B cell (primary cell): ENCODE measurements around the gene TEAD1. TPM values are rescaled to one million over a fixed set of nuclear protein-coding genes. Genes with fewer than 3 reads are reported as not detected.

ENCODE experiments used
- ATAC-seq: fragments of 200-7000 bp; cut with Tn5 transposase; one replicate; pipeline ENCODE4 v1.10.0; 2021; ENCODE audit warnings: low read depth, mild to moderate bottlenecking, moderate number of reproducible peaks, moderate library complexity
- CTCF ChIA-PET: fragments of 350-600 bp; sonication (Branson Sonifier 250); formaldehyde crosslinking; loops from one replicate; lab custom pipeline; 2021; ENCODE audit warnings: antibody characterized with exemption, inconsistent platforms; lab: Charles Lee
- POLR2A ChIA-PET: fragments of 350-600 bp; sonication (Branson Sonifier 250); formaldehyde crosslinking; loops from one replicate; lab custom pipeline; 2021; ENCODE audit warnings: antibody characterized with exemption; lab: Charles Lee
- DNase-seq: peaks from one replicate; pipeline ENCODE4 v3.0.0; 2013
- H2AFZ ChIP-seq: 2 replicates; pipeline ENCODE4 v1.6.1; 2012; ENCODE audit warnings: mild to moderate bottlenecking, low read depth, low read length; ENCODE audit not compliant: insufficient read depth, poor library complexity, severe bottlenecking
- H3K27ac ChIP-seq, 2 donors: 1 replicate in 1 of 2; 2 replicates in 1 of 2; pipeline ENCODE4 v1.5.1; 2012 to 2013; ENCODE audit warnings: low read length in 2 of 2, mild to moderate bottlenecking in 2 of 2, moderate library complexity in 1 of 2
- H3K27me3 ChIP-seq, 4 experiments: fragments of 200-600 bp in 1 of 4; sonication (generic) in 1 of 4; replicated peaks in 1 of 4; 1 replicate in 2 of 4; 2 replicates in 2 of 4; pipeline versions ENCODE4 v1.6.1 to v1.7.0; 2013 to 2016; ENCODE audit warnings: low read length in 3 of 4, mild to moderate bottlenecking in 2 of 4, mixed read lengths in 1 of 4, moderate library complexity in 1 of 4; ENCODE audit not compliant: insufficient read depth in 4 of 4, control insufficient read depth in 3 of 4; ENCODE audit errors: control extremely low read depth in 1 of 4
- H3K36me3 ChIP-seq, 2 experiments: replicated peaks in 1 of 2; 1 replicate in 1 of 2; 2 replicates in 1 of 2; pipeline versions ENCODE4 v1.6.1 to v1.7.1; 2013; ENCODE audit warnings: low read length in 1 of 2; ENCODE audit not compliant: insufficient read depth in 2 of 2, control insufficient read depth in 1 of 2; ENCODE audit errors: control extremely low read depth in 1 of 2, extremely low read depth in 1 of 2
- H3K4me1 ChIP-seq, 2 donors: fragments of 200-600 bp in 1 of 2; sonication (generic) in 1 of 2; 1 replicate in 1 of 2; 2 replicates in 1 of 2; pipeline versions ENCODE4 v1.5.1 to v1.6.1; 2013 to 2017; ENCODE audit warnings: low read length in 2 of 2; ENCODE audit not compliant: control insufficient read depth in 2 of 2, insufficient read depth in 2 of 2
- H3K4me2 ChIP-seq: replicated peaks from 2 replicates; pipeline ENCODE3; 2012; ENCODE audit warnings: mild to moderate bottlenecking, low read depth, low read length; ENCODE audit not compliant: poor library complexity, severe bottlenecking
- H3K4me3 ChIP-seq, 5 experiments: fragments of 200-600 bp in 1 of 5; sonication (generic) in 1 of 5; 1 replicate in 3 of 5; 2 replicates in 2 of 5; pipeline versions ENCODE4 v1.5.1 to v1.7.0; 2011 to 2016; ENCODE audit warnings: low read length in 4 of 5, mild to moderate bottlenecking in 4 of 5, low read depth in 2 of 5, control low read depth in 1 of 5, moderate library complexity in 1 of 5; ENCODE audit not compliant: insufficient read depth in 1 of 5; ENCODE audit errors: control extremely low read depth in 1 of 5, extremely low read depth in 1 of 5
- H3K79me2 ChIP-seq: fragments of 200-600 bp; sonication (generic); one replicate; pipeline ENCODE4 v1.6.0; 2016; ENCODE audit warnings: low read length; ENCODE audit not compliant: control insufficient read depth, insufficient read depth
- H3K9ac ChIP-seq: fragments of 200-600 bp; sonication (generic); 2 replicates; pipeline ENCODE4 v1.6.1; 2017; ENCODE audit warnings: mild to moderate bottlenecking, low read length, moderate library complexity
- H3K9me3 ChIP-seq, 3 donors: one replicate each; pipeline versions ENCODE4 v1.6.1 to v1.7.1; 2013; ENCODE audit warnings: low read length in 2 of 3; ENCODE audit not compliant: control insufficient read depth in 2 of 3, insufficient read depth in 1 of 3; ENCODE audit errors: control extremely low read depth in 1 of 3
- H4K20me1 ChIP-seq: 2 replicates; pipeline ENCODE4 v1.6.0; 2012; ENCODE audit warnings: mild to moderate bottlenecking, low read length; ENCODE audit not compliant: insufficient read depth, control insufficient read depth, poor library complexity, severe bottlenecking
- H3K27ac Mint-ChIP-seq: one replicate; pipeline ENCODE4 v1.8.0; 2021; ENCODE audit warnings: mixed read lengths
- H3K27me3 Mint-ChIP-seq: one replicate; pipeline ENCODE4 v1.8.0; 2021; ENCODE audit warnings: mixed read lengths
- H3K4me1 Mint-ChIP-seq: one replicate; pipeline ENCODE4 v1.8.0; 2021; ENCODE audit warnings: mixed read lengths
- H3K4me3 Mint-ChIP-seq: one replicate; pipeline ENCODE4 v1.8.0; 2021; ENCODE audit warnings: mixed read lengths
- H3K9me3 Mint-ChIP-seq: one replicate; pipeline ENCODE4 v1.8.0; 2022; ENCODE audit warnings: mixed read lengths; ENCODE audit not compliant: insufficient read depth
- EZH2 ChIP-seq: IDR thresholded peaks from 2 replicates; pipeline ENCODE4 v1.6.1; 2012; ENCODE audit warnings: borderline replicate concordance, low read depth, mild to moderate bottlenecking, moderate library complexity, low read length; ENCODE audit not compliant: insufficient read depth, poor library complexity, severe bottlenecking
- WGBS: methylation state at CpG from one replicate; pipeline ENCODE4 v1.1.5; 2013; ENCODE audit warnings: missing lambda C conversion rate; ENCODE audit not compliant: insufficient coverage; 5-methylcytosine and 5-hydroxymethylcytosine counted together
- intact Hi-C: fragments of 100-400 bp; cut with micrococcal nuclease; formaldehyde crosslinking; loops from one replicate; pipeline ENCODE4 v1.10.0; 2022
- polyA plus RNA-seq: library from polyadenylated mRNA; depleted of rRNA; stranded (reverse); fragments of >200 nt; gene quantifications from 2 replicates; pipeline ENCODE4 v1.2.3, GENCODE V29; 2012
- total RNA-seq, 2 donors: library from RNA; stranded (reverse); fragments of 120-200 nt in 1 of 2; gene quantifications; 1 replicate in 1 of 2; 2 replicates in 1 of 2; pipeline versions ENCODE4 v1.2.3 to v1.2.4, GENCODE V29; 2013 to 2022
- TF ChIP-seq, protein P1 (sequence below): fragments of 200-600 bp; IDR thresholded peaks from one replicate; pipeline ENCODE4 v1.8.0; 2022; ENCODE audit warnings: antibody characterized with exemption, mild to moderate bottlenecking

The TEAD1 gene
- total and polyA plus RNA-seq, 2 donors (not counting 1 experiment from before 2014, with no cell fraction given) = 0.30 TPM; not detected in 1

- Histone ChIP-seq H3K4me3 (no peak overlapping the region), H3K9ac (no peak overlapping the region), H3K27ac (no peak overlapping the region), H3K9me3 (peaks cover 0 to 5% (median 0%) of the 10 kb centered on the region in 3 donors), H3K79me2 (no peaks in the 10 kb centered on the region), H2AFZ (no peak overlapping the region), H3K4me1 (no peaks in the 10 kb centered on the region), H3K36me3 (no peaks in the 10 kb centered on the region), H3K4me2 (no peak overlapping the region), H4K20me1 (no peaks in the 10 kb centered on the region), H3K27me3 (peaks cover 0 to 15% (median 11%) of the 10 kb centered on the region in 4 experiments)
- CTCF ChIA-PET = no interaction called here
- no CpG with 5 or more reads among the region's 3 CpGs for WGBS
- no peak overlapping the region for H3K27ac Mint-ChIP-seq
- intact Hi-C loops = no loop called here
- TF ChIP-seq, protein P1, sequence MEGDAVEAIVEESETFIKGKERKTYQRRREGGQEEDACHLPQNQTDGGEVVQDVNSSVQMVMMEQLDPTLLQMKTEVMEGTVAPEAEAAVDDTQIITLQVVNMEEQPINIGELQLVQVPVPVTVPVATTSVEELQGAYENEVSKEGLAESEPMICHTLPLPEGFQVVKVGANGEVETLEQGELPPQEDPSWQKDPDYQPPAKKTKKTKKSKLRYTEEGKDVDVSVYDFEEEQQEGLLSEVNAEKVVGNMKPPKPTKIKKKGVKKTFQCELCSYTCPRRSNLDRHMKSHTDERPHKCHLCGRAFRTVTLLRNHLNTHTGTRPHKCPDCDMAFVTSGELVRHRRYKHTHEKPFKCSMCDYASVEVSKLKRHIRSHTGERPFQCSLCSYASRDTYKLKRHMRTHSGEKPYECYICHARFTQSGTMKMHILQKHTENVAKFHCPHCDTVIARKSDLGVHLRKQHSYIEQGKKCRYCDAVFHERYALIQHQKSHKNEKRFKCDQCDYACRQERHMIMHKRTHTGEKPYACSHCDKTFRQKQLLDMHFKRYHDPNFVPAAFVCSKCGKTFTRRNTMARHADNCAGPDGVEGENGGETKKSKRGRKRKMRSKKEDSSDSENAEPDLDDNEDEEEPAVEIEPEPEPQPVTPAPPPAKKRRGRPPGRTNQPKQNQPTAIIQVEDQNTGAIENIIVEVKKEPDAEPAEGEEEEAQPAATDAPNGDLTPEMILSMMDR = no peak
- TF ChIP-seq EZH2 = no peak
- H3K9me3 Mint-ChIP-seq = peaks cover 2% of the 10 kb centered on the region
- ATAC-seq = no peak
- H3K4me1 Mint-ChIP-seq = no peaks in the 10 kb centered on the region
- POLR2A ChIA-PET = no interaction called here
- no peak overlapping the region for H3K4me3 Mint-ChIP-seq
- peaks cover 59% of the 10 kb centered on the region for H3K27me3 Mint-ChIP-seq
- no peak for DNase-seq
These were observed 11.0 kb downstream of the TEAD1 start for GRCh38 chr11:12685229-12685628.

DNA sequence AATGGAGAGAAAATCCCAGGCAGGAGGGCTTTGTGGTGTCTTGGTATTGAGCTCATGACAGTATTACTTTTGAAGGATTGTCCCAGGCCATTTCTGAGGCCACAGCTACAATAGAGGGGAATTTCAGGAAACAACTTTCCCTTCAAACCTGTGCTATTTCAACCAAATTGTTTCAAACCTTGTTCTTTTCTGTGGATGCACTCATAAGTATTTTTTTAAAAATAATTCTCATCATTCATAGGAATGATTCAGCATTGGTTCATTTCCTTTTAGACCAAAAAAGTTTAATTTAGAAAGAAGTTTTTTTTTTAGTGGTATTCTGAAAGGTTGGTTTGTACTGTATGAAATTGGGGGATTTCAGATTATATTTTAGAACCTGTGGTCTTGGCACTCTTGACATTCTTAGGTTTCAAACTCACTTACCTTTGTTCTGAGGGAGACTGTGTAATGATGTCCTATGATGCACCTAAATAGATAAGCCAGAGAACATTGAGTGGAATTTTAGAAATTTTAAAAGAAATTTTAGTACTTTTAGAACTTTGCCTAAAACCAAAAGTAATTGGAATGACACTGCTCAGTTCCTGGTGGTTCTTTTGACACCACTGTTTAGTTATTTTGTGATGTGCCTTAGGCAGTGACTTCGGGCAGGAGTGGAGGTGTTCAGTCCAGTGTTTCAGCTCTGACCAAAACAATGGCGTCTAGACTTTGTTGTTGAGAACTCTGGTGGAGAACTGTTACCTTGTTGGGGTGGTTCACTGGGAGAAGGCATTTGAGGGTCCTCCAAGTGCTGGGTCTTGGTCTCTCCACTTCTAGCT, 12.2 kb downstream of the TEAD1 start:
- H3K4me1 Mint-ChIP-seq = no peaks in the 10 kb centered on the region
- H3K27ac ChIP-seq = no peak overlapping the region
- no peak overlapping the region for H3K4me2 ChIP-seq
- no peak overlapping the region for H3K27ac Mint-ChIP-seq
- H3K36me3 ChIP-seq = no peaks in the 10 kb centered on the region
- no peaks in the 10 kb centered on the region for H3K79me2 ChIP-seq
- peaks cover 0 to 5% (median 0%) of the 10 kb centered on the region in 3 donors for H3K9me3 ChIP-seq
- no peak for ATAC-seq
- peaks cover 53% of the 10 kb centered on the region for H3K27me3 Mint-ChIP-seq
- H3K4me3 ChIP-seq = no peak overlapping the region
- CTCF ChIA-PET = no interaction called here
- no peak for TF ChIP-seq EZH2
- TF ChIP-seq, protein P1 = no peak
- H3K4me1 ChIP-seq = no peaks in the 10 kb centered on the region
- H3K27me3 ChIP-seq = peaks cover 0 to 10% (median 3%) of the 10 kb centered on the region in 4 experiments
- WGBS = 88% methylated on average over 2 of the region's 2 CpGs
- intact Hi-C loops = no loop called here
- POLR2A ChIA-PET = no interaction called here
- no peak for DNase-seq
- H4K20me1 ChIP-seq = no peaks in the 10 kb centered on the region
- H3K9ac ChIP-seq = no peak overlapping the region
- peaks cover 2% of the 10 kb centered on the region for H3K9me3 Mint-ChIP-seq
- H2AFZ ChIP-seq = no peak overlapping the region
- H3K4me3 Mint-ChIP-seq = no peak overlapping the region
